ENCODE results near the gene DDX56.

- no peak for TF ChIP-seq CTCF (IDR thresholded peaks at IDR 0.05; ENCODE audit: low read depth, low read length)
- TF ChIP-seq EZH2phosphoT487 (IDR thresholded peaks at IDR 0.05; ENCODE audit: low read depth) = no peak
Measured at GRCh38 chr7:44609829-44610228, 36.1 kb upstream of the DDX56 start.
